H9 (cell line): ENCODE results near the gene POLD1. TPM values are rescaled to one million over a fixed set of nuclear protein-coding genes. Genes with fewer than 3 reads are reported as not detected.

ENCODE experiments used
- DNase-seq: peaks from one replicate; pipeline ENCODE4 v3.0.0-alpha.2; 2017
- H2AFZ ChIP-seq: one replicate; pipeline ENCODE4 v1.6.1; 2013; ENCODE audit warnings: mild to moderate bottlenecking, low read length, control low read depth, moderate library complexity
- H2AK5ac ChIP-seq: 2 replicates; pipeline ENCODE4 v1.6.1; 2013; ENCODE audit warnings: low read length, control low read depth, mixed read lengths; ENCODE audit not compliant: insufficient read length
- H2BK120ac ChIP-seq: one replicate; pipeline ENCODE4 v1.6.1; 2013; ENCODE audit warnings: low read depth, mild to moderate bottlenecking, low read length, control low read depth, inconsistent platforms; ENCODE audit not compliant: poor library complexity, severe bottlenecking
- H2BK12ac ChIP-seq: 2 replicates; pipeline ENCODE4 v1.6.1; 2013; ENCODE audit warnings: low read length, control low read depth, mixed read lengths, low read depth; ENCODE audit not compliant: insufficient read length
- H2BK15ac ChIP-seq: 2 replicates; pipeline ENCODE4 v1.6.1; 2013; ENCODE audit warnings: low read depth, low read length, control low read depth
- H2BK20ac ChIP-seq: one replicate; pipeline ENCODE4 v1.6.1; 2013; ENCODE audit warnings: low read depth, mild to moderate bottlenecking, low read length, control low read depth, inconsistent platforms; ENCODE audit not compliant: poor library complexity, severe bottlenecking
- H2BK5ac ChIP-seq: 2 replicates; pipeline ENCODE4 v1.6.1; 2013; ENCODE audit warnings: low read length, control low read depth, mixed read lengths; ENCODE audit not compliant: insufficient read length
- H3K14ac ChIP-seq: 2 replicates; pipeline ENCODE4 v1.6.1; 2013; ENCODE audit warnings: low read length, control low read depth; ENCODE audit not compliant: insufficient read depth
- H3K18ac ChIP-seq: 2 replicates; pipeline ENCODE4 v1.6.1; 2013; ENCODE audit warnings: low read depth, mild to moderate bottlenecking, mixed read lengths, low read length, control low read depth; ENCODE audit not compliant: insufficient read length
- H3K23ac ChIP-seq: 2 replicates; pipeline ENCODE4 v1.6.1; 2013; ENCODE audit warnings: low read length, control low read depth, mixed read lengths, low read depth; ENCODE audit not compliant: insufficient read length
- H3K23me2 ChIP-seq: 2 replicates; pipeline ENCODE4 v1.6.1; 2013; ENCODE audit warnings: low read depth, mild to moderate bottlenecking, mixed read lengths, low read length, control low read depth; ENCODE audit not compliant: insufficient read length, poor library complexity, severe bottlenecking
- H3K27ac ChIP-seq: 2 replicates; pipeline ENCODE4 v1.5.1; 2013; ENCODE audit warnings: low read length, control low read depth, mixed read lengths, low read depth; ENCODE audit not compliant: insufficient read length
- H3K27me3 ChIP-seq: 2 replicates; pipeline ENCODE4 v1.6.1; 2013; ENCODE audit warnings: low read length, control low read depth, inconsistent platforms; ENCODE audit not compliant: insufficient read depth
- H3K4ac ChIP-seq: 2 replicates; pipeline ENCODE4 v1.6.1; 2013; ENCODE audit warnings: low read depth, mild to moderate bottlenecking, control low read depth, inconsistent platforms, low read length, moderate library complexity
- H3K4me1 ChIP-seq: 2 replicates; pipeline ENCODE4 v1.6.1; 2013; ENCODE audit warnings: low read length, control low read depth, inconsistent platforms; ENCODE audit not compliant: insufficient read depth
- H3K4me2 ChIP-seq: 2 replicates; pipeline ENCODE4 v1.6.1; 2013; ENCODE audit warnings: low read length, control low read depth, mixed read lengths; ENCODE audit not compliant: insufficient read length, insufficient read depth
- H3K56ac ChIP-seq: 2 replicates; pipeline ENCODE4 v1.6.1; 2013; ENCODE audit warnings: low read depth, mild to moderate bottlenecking, mixed read lengths, low read length, control low read depth; ENCODE audit not compliant: insufficient read length
- H3K79me1 ChIP-seq: 2 replicates; pipeline ENCODE4 v1.6.1; 2013; ENCODE audit warnings: low read depth, mild to moderate bottlenecking, moderate library complexity, low read length, control low read depth, inconsistent platforms; ENCODE audit not compliant: insufficient read depth, poor library complexity, severe bottlenecking
- H3K79me2 ChIP-seq: 2 replicates; pipeline ENCODE4 v1.6.1; 2013; ENCODE audit warnings: low read length, control low read depth, inconsistent platforms; ENCODE audit not compliant: insufficient read depth
- H3K9ac ChIP-seq: 2 replicates; pipeline ENCODE4 v1.6.1; 2013; ENCODE audit warnings: low read length, control low read depth, mixed read lengths; ENCODE audit not compliant: insufficient read length; ENCODE audit errors: extremely low read depth
- H3K9me3 ChIP-seq: one replicate; pipeline ENCODE4 v1.6.1; 2013; ENCODE audit warnings: low read depth, low read length, inconsistent platforms; ENCODE audit not compliant: control insufficient read depth
- H3T11ph ChIP-seq: one replicate; pipeline ENCODE4 v1.6.1; 2013; ENCODE audit warnings: mild to moderate bottlenecking, low read length, control low read depth, inconsistent platforms
- H4K20me1 ChIP-seq: one replicate; pipeline ENCODE4 v1.6.1; 2013; ENCODE audit not compliant: control insufficient read depth, insufficient read length, insufficient read depth
- H4K5ac ChIP-seq: 2 replicates; pipeline ENCODE4 v1.6.1; 2013; ENCODE audit warnings: low read depth, mild to moderate bottlenecking, mixed read lengths, low read length, control low read depth; ENCODE audit not compliant: insufficient read length
- H4K8ac ChIP-seq: replicated peaks from 2 replicates; pipeline ENCODE4 v1.6.1; 2013; ENCODE audit warnings: low read length, control low read depth, mixed read lengths, low read depth; ENCODE audit not compliant: insufficient read length
- H4K91ac ChIP-seq: 2 replicates; pipeline ENCODE4 v1.6.1; 2013; ENCODE audit warnings: low read depth, mild to moderate bottlenecking, moderate library complexity, mixed read lengths, low read length, control low read depth; ENCODE audit not compliant: insufficient read length
- H3K27ac Mint-ChIP-seq, 3 experiments: 2 replicates in 2 of 3; 3 replicates in 1 of 3; pipeline ENCODE4 v1.8.0; 2020 to 2021; ENCODE audit warnings: mixed read lengths in 3 of 3, mild to moderate bottlenecking in 1 of 3, moderate library complexity in 1 of 3
- H3K27me3 Mint-ChIP-seq: 2 replicates; pipeline ENCODE4 v1.8.0; 2021; ENCODE audit warnings: low read depth, mild to moderate bottlenecking, moderate library complexity, mixed read lengths
- H3K36me3 Mint-ChIP-seq, 3 experiments: 2 replicates in 2 of 3; 3 replicates in 1 of 3; pipeline ENCODE4 v1.8.0; 2020 to 2021; ENCODE audit warnings: low read depth in 3 of 3, mixed read lengths in 3 of 3; ENCODE audit not compliant: insufficient read depth in 1 of 3
- H3K4me1 Mint-ChIP-seq, 2 experiments: 2 replicates each; pipeline ENCODE4 v1.8.0; 2020; ENCODE audit warnings: mixed read lengths in 2 of 2
- H3K4me3 Mint-ChIP-seq, 2 experiments: 2 replicates in 1 of 2; 3 replicates in 1 of 2; pipeline ENCODE4 v1.8.0; 2020 to 2021; ENCODE audit warnings: mild to moderate bottlenecking in 2 of 2, mixed read lengths in 2 of 2, moderate library complexity in 1 of 2
- H3K9me3 Mint-ChIP-seq, 2 experiments: 2 replicates in 1 of 2; 3 replicates in 1 of 2; pipeline ENCODE4 v1.8.0; 2020; ENCODE audit warnings: mild to moderate bottlenecking in 2 of 2, mixed read lengths in 2 of 2, moderate library complexity in 1 of 2
- CTCF ChIP-seq: fragments of 200-600 bp; sonication (generic); conservative IDR thresholded peaks from 3 replicates; pipeline ENCODE4 v1.8.0; 2021; ENCODE audit warnings: antibody characterized with exemption, mild to moderate bottlenecking
- WGBS: extraction: QIAGEN DNeasy Blood & Tissue Kit; methylation state at CpG from one replicate; pipeline ENCODE4 v1.1.7; 2013; ENCODE audit warnings: missing lambda C conversion rate, low lambda C conversion rate, mixed read lengths; ENCODE audit not compliant: insufficient read length; ENCODE audit errors: extremely low coverage; 5-methylcytosine and 5-hydroxymethylcytosine counted together
- total RNA-seq: library from RNA; stranded (reverse); gene quantifications from 2 replicates; pipeline ENCODE4 v1.2.1, GENCODE V29; 2021

The POLD1 gene
- total RNA-seq, 1 experiment from 2014 or later = 165 TPM

DNA sequence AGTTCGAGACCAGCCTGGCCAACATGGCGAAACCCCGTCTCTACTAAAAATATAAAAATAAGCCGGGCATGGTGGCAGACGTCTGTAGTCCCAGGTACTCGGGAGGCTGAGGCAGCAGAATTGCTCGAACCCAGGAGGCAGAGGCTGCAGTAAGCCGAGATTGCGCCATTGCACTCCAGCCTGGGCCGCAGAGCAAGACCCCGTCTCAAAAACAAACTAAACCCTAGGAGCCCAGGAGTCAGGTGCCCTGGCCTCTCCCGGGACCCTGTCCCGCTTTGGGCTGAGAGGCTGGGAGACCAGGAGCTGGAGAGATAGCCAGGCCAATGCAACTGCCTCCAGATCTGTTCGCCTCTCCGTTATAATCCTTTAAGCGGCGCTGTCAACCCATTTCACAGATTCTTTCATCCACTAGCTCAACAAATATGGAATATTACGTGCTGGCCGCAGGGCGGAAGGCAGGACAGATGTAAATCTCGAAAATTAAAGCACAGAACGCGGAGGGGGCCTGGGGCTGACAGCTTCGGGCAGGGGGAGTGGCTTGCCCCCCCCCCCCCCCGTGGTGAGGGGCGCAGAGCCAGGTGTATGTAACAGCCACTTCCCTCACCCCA lies 43.3 kb downstream of the POLD1 start:
- Mint-ChIP-seq H3K27ac (no peak overlapping the region), H3K36me3 (peaks cover 0 to 10% (median 3%) of the 10 kb centered on the region in 3 experiments; a peak in 5 of 7 replicates), H3K4me1 (peaks cover 13 to 18% of the 10 kb centered on the region in 2 experiments), H3K4me3 (no peak overlapping the region), H3K27me3 (peaks cover 3% of the 10 kb centered on the region; the same call in 1 of the 2 replicates), H3K9me3 (no peaks in the 10 kb centered on the region)
- Histone ChIP-seq H2AFZ (no peak overlapping the region), H2BK120ac (no peak overlapping the region), H2BK5ac (no peak overlapping the region), H2BK15ac (no peak overlapping the region), H3K9ac (no peak overlapping the region), H3K14ac (no peak overlapping the region), H3K23ac (no peak overlapping the region), H3K56ac (no peak overlapping the region), H2BK12ac (no peak overlapping the region), H3K4me2 (no peak overlapping the region), H3K4me1 (peaks cover 3% of the 10 kb centered on the region; the same call in 1 of the 2 replicates), H3K27ac (no peak overlapping the region), H3K9me3 (no peaks in the 10 kb centered on the region), H3K23me2 (peaks cover 8% of the 10 kb centered on the region), H4K91ac (no peak overlapping the region), H4K20me1 (no peaks in the 10 kb centered on the region), H3K79me1 (no peaks in the 10 kb centered on the region), H3T11ph (no peak overlapping the region), H3K27me3 (no peaks in the 10 kb centered on the region), H4K5ac (no peak overlapping the region), H4K8ac (no peak overlapping the region), H3K79me2 (no peaks in the 10 kb centered on the region), H2AK5ac (no peak overlapping the region), H3K18ac (no peak overlapping the region), H2BK20ac (no peak overlapping the region), H3K4ac (no peak overlapping the region)
- no CpG with 5 or more reads among the region's 26 CpGs for WGBS
- TF ChIP-seq CTCF = no peak
- no peak for DNase-seq
